ENCODE results near the gene QSOX2.

The QSOX2 gene

GRCh38 chr9:136275655-136276429, 30.2 kb upstream of the QSOX2 start:
- TF ChIP-seq, protein P1, sequence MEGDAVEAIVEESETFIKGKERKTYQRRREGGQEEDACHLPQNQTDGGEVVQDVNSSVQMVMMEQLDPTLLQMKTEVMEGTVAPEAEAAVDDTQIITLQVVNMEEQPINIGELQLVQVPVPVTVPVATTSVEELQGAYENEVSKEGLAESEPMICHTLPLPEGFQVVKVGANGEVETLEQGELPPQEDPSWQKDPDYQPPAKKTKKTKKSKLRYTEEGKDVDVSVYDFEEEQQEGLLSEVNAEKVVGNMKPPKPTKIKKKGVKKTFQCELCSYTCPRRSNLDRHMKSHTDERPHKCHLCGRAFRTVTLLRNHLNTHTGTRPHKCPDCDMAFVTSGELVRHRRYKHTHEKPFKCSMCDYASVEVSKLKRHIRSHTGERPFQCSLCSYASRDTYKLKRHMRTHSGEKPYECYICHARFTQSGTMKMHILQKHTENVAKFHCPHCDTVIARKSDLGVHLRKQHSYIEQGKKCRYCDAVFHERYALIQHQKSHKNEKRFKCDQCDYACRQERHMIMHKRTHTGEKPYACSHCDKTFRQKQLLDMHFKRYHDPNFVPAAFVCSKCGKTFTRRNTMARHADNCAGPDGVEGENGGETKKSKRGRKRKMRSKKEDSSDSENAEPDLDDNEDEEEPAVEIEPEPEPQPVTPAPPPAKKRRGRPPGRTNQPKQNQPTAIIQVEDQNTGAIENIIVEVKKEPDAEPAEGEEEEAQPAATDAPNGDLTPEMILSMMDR (IDR thresholded peaks at IDR 0.05; ENCODE audit: low read depth, low read length): no peak
- DNase-seq (ENCODE audit: extremely low read depth, low read depth): no peak

DNA sequence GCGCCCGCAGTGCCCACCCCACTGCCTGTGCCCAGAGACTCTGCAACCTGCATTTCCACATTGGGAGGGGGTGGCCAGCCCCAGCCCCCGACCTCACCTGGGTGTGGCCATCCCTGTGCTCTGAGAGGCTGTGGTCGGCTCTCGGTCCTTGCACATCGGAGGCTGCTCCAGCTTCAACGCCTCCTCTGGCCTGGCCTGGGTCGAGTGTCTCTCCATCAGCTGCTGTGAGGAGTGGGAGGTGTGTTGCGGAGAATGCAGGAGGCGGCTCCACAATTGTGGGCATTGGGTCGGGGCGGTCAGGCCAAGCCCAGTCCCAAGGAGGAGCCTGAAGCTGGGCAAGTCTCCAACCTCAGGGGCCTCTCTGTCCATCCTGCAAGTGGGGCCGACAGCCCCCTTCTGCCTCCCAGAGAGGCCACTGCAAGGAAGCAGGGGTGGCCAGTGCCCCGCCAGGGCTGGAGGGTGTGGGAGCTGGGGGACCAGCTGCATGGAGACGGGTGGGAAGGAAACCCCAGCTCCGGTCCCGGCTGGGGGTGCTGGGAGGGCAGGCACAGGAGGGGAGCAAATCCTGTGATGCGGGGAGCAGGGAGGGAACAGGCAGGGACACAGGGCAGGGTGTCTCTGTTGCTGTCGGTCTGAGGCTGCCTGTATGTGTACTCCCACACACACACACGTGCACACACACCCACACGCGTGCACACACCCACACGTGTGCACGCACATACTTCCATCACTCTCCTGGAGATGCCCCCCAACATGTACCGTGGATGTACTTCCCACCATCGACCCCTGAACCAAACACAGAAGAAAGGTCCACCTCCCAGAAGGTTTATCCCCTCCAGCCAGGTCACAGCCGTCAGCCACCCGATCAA, 29.4 kb upstream of the QSOX2 start:
- DNase-seq (ENCODE audit: extremely low read depth, low read depth): no peak

DNA sequence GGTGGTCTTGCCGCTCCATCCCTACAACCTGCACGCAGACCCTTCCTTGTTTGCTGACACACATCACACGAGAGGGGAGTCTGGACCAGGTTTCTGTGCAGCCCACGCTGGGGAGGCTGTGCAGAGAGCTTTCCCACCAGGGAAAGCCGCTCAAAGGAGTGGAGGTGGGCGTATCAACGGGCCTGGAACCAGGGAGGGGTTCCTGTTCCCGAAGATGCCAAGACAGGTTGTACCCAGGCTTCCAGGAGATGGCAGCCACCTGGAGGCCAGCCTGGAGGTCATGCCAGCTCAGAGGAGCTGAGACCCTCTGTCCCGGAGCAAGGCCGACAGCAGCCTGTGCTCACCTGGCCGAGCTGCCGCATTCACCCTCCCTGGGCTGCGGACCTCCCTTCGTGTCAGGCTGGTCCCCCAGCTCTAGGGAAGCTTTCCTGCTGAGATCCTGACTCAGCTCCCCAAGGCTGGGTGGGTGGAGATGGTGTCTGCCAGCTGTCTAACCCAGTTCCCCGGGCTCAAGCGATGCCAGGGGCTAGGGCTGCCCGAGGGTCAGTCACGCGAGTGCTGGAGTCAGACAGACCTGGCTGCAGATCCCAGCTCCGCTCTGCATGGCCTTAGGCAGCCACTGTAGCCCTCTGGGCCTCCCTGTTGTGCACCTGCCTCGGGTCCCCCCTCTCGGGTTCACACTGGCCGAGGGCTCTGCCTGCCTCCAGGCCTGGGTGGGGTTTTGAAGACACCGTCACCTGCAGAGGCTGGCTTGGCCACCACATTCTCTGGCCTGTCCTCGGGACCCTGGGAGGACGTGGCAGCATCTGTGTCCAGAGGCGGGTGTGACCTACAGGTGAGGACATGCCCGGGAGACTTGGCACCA, 28.5 kb upstream of the QSOX2 start:
- TF ChIP-seq, protein P1 (IDR thresholded peaks at IDR 0.05; ENCODE audit: low read depth, low read length): no peak
- DNase-seq (ENCODE audit: extremely low read depth, low read depth): no peak

More for the DNA sequence above, 29.4 kb upstream of the QSOX2 start:
- TF ChIP-seq, protein P1 (IDR thresholded peaks at IDR 0.05; ENCODE audit: low read depth, low read length): no peak

DNA sequence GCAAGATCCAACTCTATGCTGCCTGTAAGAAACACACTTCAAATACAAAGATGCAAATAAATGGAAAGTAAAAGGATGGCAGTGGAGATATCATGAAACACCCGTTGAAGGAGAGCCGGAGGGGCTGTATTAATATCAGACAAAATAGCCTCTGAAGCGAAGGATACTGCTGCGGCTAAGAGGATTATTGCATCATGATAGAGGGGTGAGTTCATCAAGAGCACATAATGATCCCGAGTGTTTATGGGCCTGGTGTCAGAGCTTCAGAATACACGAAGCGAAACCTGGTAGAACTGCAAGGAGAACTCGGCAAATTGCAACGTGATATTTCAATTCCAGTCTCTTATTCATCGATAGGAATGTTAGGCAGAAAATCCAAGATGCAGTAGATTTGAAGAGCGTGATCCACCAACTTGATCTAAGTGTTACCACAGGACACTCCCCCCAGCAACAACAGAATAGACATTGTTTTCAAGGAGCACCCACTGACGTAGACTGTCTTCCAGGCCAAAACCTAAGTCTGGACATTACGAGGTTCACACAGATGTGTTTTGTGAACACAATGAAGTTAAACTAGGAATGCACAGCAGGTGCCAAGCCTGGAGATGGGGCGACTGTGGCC, 27.7 kb upstream of the QSOX2 start:
- no peak for DNase-seq (ENCODE audit: extremely low read depth, low read depth)
- TF ChIP-seq, protein P1 (IDR thresholded peaks at IDR 0.05; ENCODE audit: low read depth, low read length): no peak

- TF ChIP-seq, protein P1 (IDR thresholded peaks at IDR 0.05; ENCODE audit: low read depth, low read length): no peak
- no peak for DNase-seq (ENCODE audit: extremely low read depth, low read depth)
Observed at GRCh38 chr9:136270173-136270705, 24.6 kb upstream of the QSOX2 start.

- TF ChIP-seq, protein P1 (IDR thresholded peaks at IDR 0.05; ENCODE audit: low read depth, low read length): no peak
- DNase-seq (ENCODE audit: extremely low read depth, low read depth): no peak
Observed at GRCh38 chr9:136268735-136269134, 23.1 kb upstream of the QSOX2 start.

Measured in AG09319 (cell line).